Type B pancreatic cell (in vitro differentiated cells): ENCODE measurements around the gene DYRK4. TPM values are rescaled to one million over a fixed set of nuclear protein-coding genes. Genes with fewer than 3 reads are reported as not detected.

Experiments
- DNase-seq: peaks from one replicate; pipeline ENCODE4 v3.0.0; 2021; ENCODE audit warnings: mixed read lengths; ENCODE audit not compliant: unreplicated experiment; ENCODE audit errors: extremely low spot score
- H3K27ac Mint-ChIP-seq: 2 replicates; pipeline ENCODE4 v1.8.0; 2021; ENCODE audit warnings: mild to moderate bottlenecking, mixed read lengths
- H3K27me3 Mint-ChIP-seq: 2 replicates; pipeline ENCODE4 v1.8.0; 2021; ENCODE audit warnings: mixed read lengths
- H3K36me3 Mint-ChIP-seq: 2 replicates; pipeline ENCODE4 v1.8.0; 2021; ENCODE audit warnings: mixed read lengths
- H3K4me1 Mint-ChIP-seq: one replicate; pipeline ENCODE4 v1.8.0; 2021; ENCODE audit warnings: mixed read lengths; ENCODE audit not compliant: unreplicated experiment
- H3K4me3 Mint-ChIP-seq: 2 replicates; pipeline ENCODE4 v1.8.0; 2021; ENCODE audit warnings: mild to moderate bottlenecking, mixed read lengths
- H3K9me3 Mint-ChIP-seq: 2 replicates; pipeline ENCODE4 v1.8.0; 2021; ENCODE audit warnings: mixed read lengths
- total RNA-seq: library from RNA; stranded (reverse); gene quantifications from 2 replicates; pipeline ENCODE4 v1.2.1, GENCODE V29; 2021; ENCODE audit warnings: low replicate concordance
- TF ChIP-seq, protein P1 (sequence below): fragments of 200-600 bp; sonication (generic); conservative IDR thresholded peaks from 2 replicates; pipeline ENCODE4 v1.5.0; 2021; ENCODE audit warnings: antibody characterized with exemption, mild to moderate bottlenecking

The DYRK4 gene
- total RNA-seq, 1 donor from 2014 or later: 31.6 TPM

DNA sequence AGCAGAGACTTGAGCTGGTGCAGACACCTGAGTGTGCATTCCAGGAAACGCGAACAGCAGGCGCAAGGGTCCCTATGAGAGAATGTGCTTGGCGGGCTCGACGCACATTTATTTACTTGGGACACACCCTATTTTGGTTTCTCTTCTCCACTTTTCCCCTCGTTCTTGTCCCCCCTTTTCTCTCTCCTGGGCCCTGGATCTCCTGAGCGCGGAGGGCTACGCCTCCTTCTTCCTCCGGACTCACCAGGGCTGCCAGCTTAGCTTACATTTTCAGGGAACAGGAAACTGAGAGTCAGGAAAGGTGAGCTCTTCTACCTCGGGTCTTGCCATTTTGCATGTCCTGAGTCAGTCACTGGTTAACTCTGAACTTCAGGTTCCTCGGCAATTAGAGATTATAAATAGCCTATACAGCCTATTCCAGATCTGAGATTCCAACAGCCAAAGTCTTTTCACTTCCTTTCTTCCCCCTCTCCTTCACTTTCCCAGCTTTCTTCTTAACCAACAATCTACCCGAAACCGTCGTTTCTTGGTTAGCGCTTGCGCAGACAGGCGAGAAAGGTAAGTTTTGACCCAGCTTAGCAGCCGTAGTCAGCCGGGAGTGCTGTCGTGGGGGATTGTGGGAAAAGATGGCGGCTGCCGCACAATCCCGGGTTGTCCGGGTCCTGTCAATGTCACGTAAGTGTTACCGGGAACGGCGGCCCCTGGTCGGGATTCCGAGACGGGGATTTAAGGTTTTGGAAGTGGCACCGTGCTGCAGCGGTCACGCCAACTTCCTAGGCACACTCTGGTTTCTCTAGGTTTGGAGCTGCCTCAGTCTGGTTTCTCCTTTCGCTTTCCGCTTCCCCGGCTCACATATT, 86.7 kb downstream of the DYRK4 start, which contains the start of the genes AKAP3 and NDUFA9:
Gene AKAP3, minus strand, starts transcription at position 551 of the 857 bp plus-strand sequence. CDS start 10,855 bp downstream, outside the sequence.
Gene NDUFA9, plus strand, starts transcription at position 614 of the 857 bp plus-strand sequence. Its CDS starts 13 bp downstream, at position 627.
- DNase-seq: peak; percentile 82
- Mint-ChIP-seq H3K9me3 (no peaks in the 10 kb centered on the region), H3K4me1 (no peaks in the 10 kb centered on the region), H3K36me3 (peaks cover 5% of the 10 kb centered on the region), H3K27ac (peak within 1 kb of the TSS; percentile 100), H3K4me3 (peak within 1 kb of the TSS; percentile 98), H3K27me3 (peaks cover 5% of the 10 kb centered on the region)
- TF ChIP-seq, protein P1, sequence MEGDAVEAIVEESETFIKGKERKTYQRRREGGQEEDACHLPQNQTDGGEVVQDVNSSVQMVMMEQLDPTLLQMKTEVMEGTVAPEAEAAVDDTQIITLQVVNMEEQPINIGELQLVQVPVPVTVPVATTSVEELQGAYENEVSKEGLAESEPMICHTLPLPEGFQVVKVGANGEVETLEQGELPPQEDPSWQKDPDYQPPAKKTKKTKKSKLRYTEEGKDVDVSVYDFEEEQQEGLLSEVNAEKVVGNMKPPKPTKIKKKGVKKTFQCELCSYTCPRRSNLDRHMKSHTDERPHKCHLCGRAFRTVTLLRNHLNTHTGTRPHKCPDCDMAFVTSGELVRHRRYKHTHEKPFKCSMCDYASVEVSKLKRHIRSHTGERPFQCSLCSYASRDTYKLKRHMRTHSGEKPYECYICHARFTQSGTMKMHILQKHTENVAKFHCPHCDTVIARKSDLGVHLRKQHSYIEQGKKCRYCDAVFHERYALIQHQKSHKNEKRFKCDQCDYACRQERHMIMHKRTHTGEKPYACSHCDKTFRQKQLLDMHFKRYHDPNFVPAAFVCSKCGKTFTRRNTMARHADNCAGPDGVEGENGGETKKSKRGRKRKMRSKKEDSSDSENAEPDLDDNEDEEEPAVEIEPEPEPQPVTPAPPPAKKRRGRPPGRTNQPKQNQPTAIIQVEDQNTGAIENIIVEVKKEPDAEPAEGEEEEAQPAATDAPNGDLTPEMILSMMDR: no peak

DNA sequence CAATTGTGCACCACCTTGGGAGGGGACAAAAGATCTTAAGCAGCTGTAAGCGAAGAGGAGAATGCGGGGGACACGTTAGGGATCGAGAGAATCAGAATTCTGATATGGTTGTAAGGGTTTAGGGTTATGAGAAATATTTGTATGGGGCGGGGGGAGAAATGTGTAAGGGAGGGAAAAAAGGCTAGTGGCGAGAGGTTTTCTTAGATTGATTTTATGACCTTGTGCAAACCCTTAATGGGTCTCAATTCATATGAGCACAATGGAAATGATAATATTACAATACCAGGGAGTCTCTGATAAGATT, 87.3 kb downstream of the DYRK4 start:
- no peaks in the 10 kb centered on the region for H3K9me3 Mint-ChIP-seq
- H3K4me1 Mint-ChIP-seq: no peaks in the 10 kb centered on the region
- TF ChIP-seq, protein P1: no peak
- H3K36me3 Mint-ChIP-seq: peaks cover 5% of the 10 kb centered on the region
- peak overlapping the region; percentile 100 for H3K27ac Mint-ChIP-seq
- DNase-seq: no peak
- peak overlapping the region; percentile 98 for H3K4me3 Mint-ChIP-seq
- peaks cover 5% of the 10 kb centered on the region for H3K27me3 Mint-ChIP-seq

- no peak overlapping the region for H3K27ac Mint-ChIP-seq
- TF ChIP-seq, protein P1: no peak
- H3K4me3 Mint-ChIP-seq: no peak overlapping the region
Observed at GRCh38 chr12:4653257-4653656, 91.2 kb downstream of the DYRK4 start.

GRCh38 chr12:4653691-4654090, 91.7 kb downstream of the DYRK4 start:
- Mint-ChIP-seq H3K4me3 (no peak overlapping the region), H3K4me1 (no peaks in the 10 kb centered on the region), H3K36me3 (peaks cover 20% of the 10 kb centered on the region), H3K27ac (no peak overlapping the region), H3K27me3 (no peaks in the 10 kb centered on the region), H3K9me3 (no peaks in the 10 kb centered on the region)
- TF ChIP-seq, protein P1: no peak
- no peak for DNase-seq

More at GRCh38 chr12:4653257-4653656, 91.2 kb downstream of the DYRK4 start:
- Mint-ChIP-seq H3K4me1 (no peaks in the 10 kb centered on the region), H3K36me3 (peaks cover 20% of the 10 kb centered on the region), H3K27me3 (no peaks in the 10 kb centered on the region), H3K9me3 (no peaks in the 10 kb centered on the region)
- no peak for DNase-seq

Other genes with a start within 250 kb of the DYRK4 start
- gene TIGAR, start 241.0 kb upstream of the DYRK4 start, total RNA-seq: 17.2 and 51.5 TPM in 2 replicates
- 0.10 TPM in 1 of 2 replicates, not detected in the other for gene FGF23, start 182.5 kb upstream of the DYRK4 start, total RNA-seq
- not detected in 2 replicates for gene FGF6, start 116.4 kb upstream of the DYRK4 start, total RNA-seq
- 20.7 and 26.6 TPM in 2 replicates for gene RAD51AP1, start 23.3 kb upstream of the DYRK4 start, total RNA-seq
- gene AKAP3, start 86.8 kb downstream of the DYRK4 start, total RNA-seq: 3.8 and 7.6 TPM in 2 replicates
- 90.5 and 272 TPM in 2 replicates for gene NDUFA9, start 86.9 kb downstream of the DYRK4 start, total RNA-seq
- 5.2 and 7.1 TPM in 2 replicates for gene GALNT8, start 158.2 kb downstream of the DYRK4 start, total RNA-seq